WERI-Rb-1 (cell line): ENCODE measurements around the gene BRSK2.

ENCODE experiments used
- DNase-seq: peaks from one replicate; pipeline ENCODE4 v3.0.0-alpha.2; 2020
- H3K27ac ChIP-seq: fragments of 250-450 bp; sonication (Bioruptor Pico); 2 replicates; pipeline ENCODE4 v1.5.1; 2020; ENCODE audit warnings: mild to moderate bottlenecking, moderate library complexity
- H3K27me3 ChIP-seq: fragments of 250-450 bp; sonication (Bioruptor Pico); 2 replicates; pipeline ENCODE4 v1.5.1; 2021; ENCODE audit warnings: mild to moderate bottlenecking, low read depth, moderate library complexity; ENCODE audit not compliant: insufficient read depth, severe bottlenecking
- H3K36me3 ChIP-seq: fragments of 250-450 bp; sonication (Bioruptor Pico); 2 replicates; pipeline ENCODE4 v1.5.1; 2020; ENCODE audit warnings: mild to moderate bottlenecking, moderate library complexity
- H3K4me3 ChIP-seq: 2 replicates; pipeline ENCODE4 v1.5.1; 2011; ENCODE audit warnings: low read depth, mild to moderate bottlenecking, control low read depth, low read length
- H3K9me3 ChIP-seq: fragments of 250-450 bp; sonication (Bioruptor Pico); 2 replicates; pipeline ENCODE4 v1.5.1; 2021; ENCODE audit warnings: mild to moderate bottlenecking, moderate library complexity; ENCODE audit not compliant: severe bottlenecking
- CTCF ChIP-seq: IDR thresholded peaks from 2 replicates; pipeline ENCODE4 v1.5.1; 2011; ENCODE audit warnings: low read depth, mild to moderate bottlenecking, control low read depth, inconsistent platforms, low read length

The BRSK2 gene

GRCh38 chr11:1499899-1500298, 110.2 kb downstream of the BRSK2 start:
- TF ChIP-seq CTCF: no peak
- Histone ChIP-seq H3K27ac (no peak overlapping the region), H3K36me3 (no peaks in the 10 kb centered on the region), H3K4me3 (no peak overlapping the region), H3K27me3 (no peaks in the 10 kb centered on the region), H3K9me3 (no peaks in the 10 kb centered on the region)
- DNase-seq: no peak

DNA sequence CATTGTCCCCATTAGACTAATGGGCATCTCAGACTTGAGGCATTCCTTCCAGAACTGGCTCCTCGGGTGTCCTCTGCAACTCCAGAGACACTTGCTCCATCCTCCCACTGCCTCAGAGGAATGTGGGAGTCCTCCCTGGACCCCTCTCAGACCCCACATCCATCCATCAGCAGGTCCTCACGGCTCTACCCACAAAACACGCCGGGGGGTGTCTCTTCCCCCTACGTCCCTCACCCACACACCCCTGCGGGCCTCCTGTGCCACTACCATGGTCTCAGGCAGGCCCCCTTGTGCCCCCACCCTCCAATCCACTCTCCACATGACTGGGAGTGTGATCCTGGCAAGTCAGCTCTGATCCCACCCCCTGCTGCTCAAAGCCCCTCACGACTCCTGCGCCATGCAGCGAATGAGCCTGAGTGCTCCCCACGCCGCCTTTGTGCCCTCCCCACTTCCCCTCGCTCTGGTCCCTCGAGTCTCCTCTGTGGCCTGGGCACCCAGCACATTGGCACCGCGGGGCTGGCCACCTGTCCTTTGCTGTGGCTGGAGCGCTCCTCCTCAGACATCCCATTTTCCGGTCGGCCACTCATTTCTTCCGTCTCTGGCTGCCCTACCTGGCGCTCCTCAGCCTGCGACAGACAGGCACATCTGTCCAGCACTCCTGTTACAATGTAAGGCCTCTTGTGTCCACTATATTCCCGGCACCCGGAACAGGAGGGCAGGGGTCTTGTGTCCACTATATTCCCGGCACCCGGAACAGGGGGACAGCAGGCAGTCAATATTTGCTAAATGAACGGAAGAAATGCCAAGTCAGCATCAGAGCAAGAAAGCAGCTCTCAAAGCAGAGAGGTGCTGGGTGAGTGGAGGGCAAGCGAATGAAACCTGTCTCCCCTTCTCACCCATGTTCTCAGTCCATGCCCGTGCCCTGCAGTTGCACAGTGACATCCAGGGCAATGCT, 111.0 kb downstream of the BRSK2 start:
- H3K9me3 ChIP-seq: no peaks in the 10 kb centered on the region
- no peak for TF ChIP-seq CTCF
- no peak overlapping the region for H3K4me3 ChIP-seq
- DNase-seq: no peak
- H3K27ac ChIP-seq: no peak overlapping the region
- no peaks in the 10 kb centered on the region for H3K36me3 ChIP-seq
- no peaks in the 10 kb centered on the region for H3K27me3 ChIP-seq

DNA sequence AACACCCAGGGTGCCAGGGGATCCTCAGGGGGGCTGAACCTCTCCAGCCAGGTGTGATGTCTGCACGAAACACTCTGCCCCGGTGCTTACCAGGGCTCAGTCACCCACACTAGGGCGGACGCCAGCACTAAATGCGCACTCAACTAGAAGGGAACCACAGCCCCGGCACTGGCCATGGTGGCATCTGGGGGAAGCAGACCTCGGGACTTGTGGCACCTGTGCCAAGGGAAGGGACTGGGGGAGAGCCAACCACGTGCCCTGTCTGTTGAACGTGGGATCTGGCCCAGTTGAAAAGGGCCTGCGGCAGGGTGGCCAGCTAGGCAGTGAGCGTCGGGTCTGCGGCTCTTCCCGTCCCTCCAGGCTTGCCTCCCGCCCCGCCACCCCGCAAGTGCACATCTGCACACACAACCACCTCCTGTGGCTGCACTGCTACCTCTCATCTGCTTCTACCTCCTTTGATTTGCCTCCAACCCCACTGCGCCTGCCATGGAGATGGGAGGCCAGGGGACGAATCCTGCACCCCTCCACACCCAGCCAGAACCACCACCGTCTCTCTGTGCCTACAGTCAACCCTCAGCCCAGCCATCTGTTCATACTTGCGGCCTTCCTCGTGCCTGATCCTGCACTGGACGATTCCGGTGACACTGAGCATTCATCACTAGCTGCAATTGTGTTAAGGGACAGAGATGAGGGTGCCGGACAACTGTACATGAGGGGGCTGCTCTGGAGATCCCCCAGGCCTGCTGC, 111.9 kb downstream of the BRSK2 start:
- no peak overlapping the region for H3K4me3 ChIP-seq
- DNase-seq: no peak
- no peak for TF ChIP-seq CTCF

DNA sequence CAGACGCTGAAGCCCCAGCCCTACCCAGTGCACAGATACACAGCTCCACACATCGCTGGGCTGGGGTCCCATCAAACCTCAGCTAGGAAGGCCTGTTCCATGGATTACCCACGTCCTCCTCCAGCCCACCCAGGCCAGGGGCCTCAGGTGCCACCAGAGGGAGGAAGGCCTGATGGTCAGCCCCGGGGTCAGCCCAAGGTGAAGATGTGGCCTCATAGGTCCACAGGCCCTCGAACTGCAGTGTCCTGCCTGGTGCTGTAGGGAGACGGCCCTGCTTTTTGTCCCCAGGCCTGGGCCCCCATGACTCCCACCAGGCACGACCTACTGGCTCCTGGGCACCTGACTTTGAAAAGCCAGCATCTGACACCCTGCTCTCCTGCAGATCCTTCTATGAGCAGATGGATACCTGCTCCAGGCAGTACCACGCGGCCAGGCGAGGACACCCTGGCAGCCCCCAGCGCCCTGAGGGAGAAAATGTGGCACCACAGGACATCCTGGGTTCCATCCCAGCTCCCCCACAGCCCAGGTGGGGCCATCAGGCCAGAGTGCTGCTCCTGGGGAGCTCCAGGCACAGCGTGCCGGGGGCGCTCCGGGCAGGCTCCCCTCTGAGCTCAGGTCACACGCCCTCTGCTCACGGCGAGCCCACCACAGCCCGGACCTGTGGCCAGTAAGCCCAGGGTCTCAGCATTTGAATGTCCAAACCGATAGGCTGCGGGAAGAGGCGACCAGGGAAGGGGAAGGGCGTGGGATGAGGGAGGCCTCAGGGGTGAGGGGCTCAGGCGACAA, 112.6 kb downstream of the BRSK2 start:
- H3K9me3 ChIP-seq: no peaks in the 10 kb centered on the region
- no peak overlapping the region for H3K27ac ChIP-seq
- no peak overlapping the region for H3K4me3 ChIP-seq
- H3K27me3 ChIP-seq: no peaks in the 10 kb centered on the region
- TF ChIP-seq CTCF: no peak
- H3K36me3 ChIP-seq: no peaks in the 10 kb centered on the region
- DNase-seq: no peak

More for the DNA sequence above, 111.9 kb downstream of the BRSK2 start:
- Histone ChIP-seq H3K36me3 (no peaks in the 10 kb centered on the region), H3K27ac (no peak overlapping the region), H3K9me3 (no peaks in the 10 kb centered on the region), H3K27me3 (no peaks in the 10 kb centered on the region)

DNA sequence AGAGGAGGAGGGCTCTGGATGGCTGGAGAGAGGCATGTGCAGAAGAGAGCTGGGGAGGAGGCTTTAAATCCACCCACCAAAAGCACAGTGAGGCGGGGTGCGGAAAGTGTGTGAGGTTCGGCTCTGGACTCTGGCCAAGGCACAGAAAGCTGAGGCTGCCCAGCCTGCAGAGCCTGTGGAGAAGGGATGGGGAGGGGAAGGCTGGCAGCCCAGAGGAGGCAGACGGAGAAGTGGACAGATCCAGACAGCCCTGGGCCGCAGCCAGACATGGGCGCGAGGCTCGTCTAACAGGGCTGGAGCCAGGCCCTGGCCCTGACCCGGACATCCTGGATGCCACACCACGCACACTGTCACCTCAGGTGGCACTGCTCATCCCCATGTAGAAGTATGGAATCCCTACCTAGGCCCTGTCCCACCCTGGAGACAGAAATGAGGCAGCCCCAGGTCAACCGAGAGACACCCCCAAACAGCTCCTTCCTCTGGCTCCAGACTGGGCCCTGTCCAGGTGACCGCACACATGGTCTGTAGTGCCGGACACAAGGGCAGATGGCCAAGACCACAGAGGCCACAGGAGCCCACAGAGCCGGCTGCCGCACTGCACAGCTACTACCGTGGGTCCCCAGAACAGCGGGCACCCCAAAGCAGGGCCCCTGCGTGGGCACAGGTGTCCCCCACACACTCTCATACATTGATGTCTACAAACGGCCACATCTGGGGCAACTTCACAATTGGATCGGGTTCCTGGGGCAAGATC, 113.4 kb downstream of the BRSK2 start:
- no peak overlapping the region for H3K27ac ChIP-seq
- H3K27me3 ChIP-seq: no peaks in the 10 kb centered on the region
- no peak for DNase-seq
- no peaks in the 10 kb centered on the region for H3K36me3 ChIP-seq
- TF ChIP-seq CTCF: no peak
- no peaks in the 10 kb centered on the region for H3K9me3 ChIP-seq
- no peak overlapping the region for H3K4me3 ChIP-seq
